Effector memory CD4-positive, alpha-beta T cell (primary cell): ENCODE results near the gene SLC39A1.
"Not testable (repeated sequence)": the region's sequence is repeated elsewhere in the genome, so short reads cannot be mapped to it uniquely, and the experiment has no call there.

Experiments
- DNase-seq, 3 donors: peaks; one replicate each; pipeline ENCODE4 v3.0.0-alpha.2; 2020
- H3K27ac ChIP-seq: 2 replicates; pipeline ENCODE4 v1.7.0; 2013; ENCODE audit warnings: mild to moderate bottlenecking, low read length, moderate library complexity; ENCODE audit not compliant: insufficient read depth, poor library complexity, severe bottlenecking
- H3K27me3 ChIP-seq: replicated peaks from 2 replicates; pipeline ENCODE4 v1.7.0; 2013; ENCODE audit warnings: mild to moderate bottlenecking, low read length; ENCODE audit not compliant: insufficient read depth, control insufficient read depth, poor library complexity, severe bottlenecking
- H3K36me3 ChIP-seq: 2 replicates; pipeline ENCODE4 v1.7.0; 2013; ENCODE audit warnings: mild to moderate bottlenecking, low read length, moderate library complexity; ENCODE audit not compliant: control insufficient read depth, insufficient read depth
- H3K4me1 ChIP-seq: 2 replicates; pipeline ENCODE4 v1.7.0; 2013; ENCODE audit warnings: low read length, mild to moderate bottlenecking; ENCODE audit not compliant: control insufficient read depth, insufficient read depth, poor library complexity, severe bottlenecking
- H3K4me3 ChIP-seq: 2 replicates; pipeline ENCODE4 v1.7.0; 2013; ENCODE audit warnings: low read length, low read depth, mild to moderate bottlenecking; ENCODE audit not compliant: insufficient read depth, poor library complexity, severe bottlenecking
- H3K9me3 ChIP-seq: 2 replicates; pipeline ENCODE4 v1.7.0; 2013; ENCODE audit warnings: mild to moderate bottlenecking, low read length, moderate library complexity; ENCODE audit not compliant: control insufficient read depth

The SLC39A1 gene

DNA sequence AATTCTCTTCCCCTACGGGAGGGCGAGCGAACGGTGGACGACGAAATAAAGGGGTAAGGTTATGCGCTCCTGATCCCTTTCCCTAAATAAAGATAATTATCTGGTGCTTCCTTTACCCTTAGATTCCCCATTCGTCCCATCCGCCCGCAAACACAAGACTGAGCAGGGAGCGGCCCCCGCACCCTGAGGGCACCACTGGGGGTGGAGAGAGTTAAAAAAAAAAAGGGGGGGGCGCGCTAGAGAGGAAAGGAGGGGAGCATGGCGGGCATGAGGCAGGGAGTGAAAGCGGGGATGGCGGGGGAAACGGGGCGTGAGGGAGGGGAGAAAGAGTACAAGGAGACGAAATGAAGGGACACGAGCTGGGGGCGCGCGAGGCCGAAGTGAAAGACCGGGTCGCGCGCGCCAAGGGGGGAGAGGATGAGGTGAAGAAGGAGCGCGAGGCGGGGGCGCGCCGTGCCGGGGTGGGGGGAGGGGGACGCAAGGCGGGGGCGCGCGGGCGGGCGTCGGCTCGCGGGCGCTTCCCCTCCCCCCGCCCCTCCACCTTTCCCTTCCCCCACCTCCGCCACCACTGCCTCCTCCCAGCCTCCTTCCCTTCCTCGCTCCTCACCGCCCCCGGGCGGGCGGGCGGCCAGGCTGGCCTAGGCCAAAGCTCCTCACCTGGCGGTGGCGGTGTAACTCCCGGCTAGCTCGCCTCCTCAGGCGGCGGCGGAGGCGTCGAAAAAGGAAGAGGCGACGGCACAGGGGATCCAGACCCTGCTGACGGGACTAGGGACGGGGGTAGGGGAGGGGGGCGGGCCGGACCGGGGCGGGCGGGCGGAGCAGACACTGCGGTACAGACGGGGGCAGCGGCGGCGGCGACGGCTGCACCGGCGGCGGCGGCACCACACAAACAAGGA is 41.0 kb downstream of the SLC39A1 start:
- no peaks in the 10 kb centered on the region for H3K36me3 ChIP-seq
- H3K27me3 ChIP-seq: no peaks in the 10 kb centered on the region
- H3K9me3 ChIP-seq: no peaks in the 10 kb centered on the region
- H3K4me3 ChIP-seq: peak overlapping the region; percentile 75
- H3K4me1 ChIP-seq: peaks cover 37% of the 10 kb centered on the region
- peak in 1 of 3 donors; percentile 40 for DNase-seq
- peak overlapping the region; percentile 90 for H3K27ac ChIP-seq

DNA sequence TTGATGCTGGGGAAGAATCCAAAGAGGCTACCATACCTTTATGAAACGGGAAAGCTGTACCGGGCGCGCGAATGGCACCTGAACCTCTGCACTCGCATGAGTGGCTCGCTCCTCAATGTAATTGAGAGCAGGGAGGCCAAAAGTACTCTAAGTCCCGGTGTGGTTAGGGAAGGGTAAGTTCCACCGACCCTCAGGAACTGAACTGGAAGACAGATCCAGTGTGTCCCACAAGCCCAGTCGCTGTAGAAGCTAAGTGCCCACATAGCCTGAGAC is 41.6 kb downstream of the SLC39A1 start:
- Histone ChIP-seq H3K4me3 (peak overlapping the region; percentile 75), H3K27me3 (no peaks in the 10 kb centered on the region), H3K9me3 (no peaks in the 10 kb centered on the region), H3K4me1 (peaks cover 37% of the 10 kb centered on the region), H3K27ac (peak overlapping the region; percentile 90), H3K36me3 (no peaks in the 10 kb centered on the region)
- DNase-seq: no peak

DNA sequence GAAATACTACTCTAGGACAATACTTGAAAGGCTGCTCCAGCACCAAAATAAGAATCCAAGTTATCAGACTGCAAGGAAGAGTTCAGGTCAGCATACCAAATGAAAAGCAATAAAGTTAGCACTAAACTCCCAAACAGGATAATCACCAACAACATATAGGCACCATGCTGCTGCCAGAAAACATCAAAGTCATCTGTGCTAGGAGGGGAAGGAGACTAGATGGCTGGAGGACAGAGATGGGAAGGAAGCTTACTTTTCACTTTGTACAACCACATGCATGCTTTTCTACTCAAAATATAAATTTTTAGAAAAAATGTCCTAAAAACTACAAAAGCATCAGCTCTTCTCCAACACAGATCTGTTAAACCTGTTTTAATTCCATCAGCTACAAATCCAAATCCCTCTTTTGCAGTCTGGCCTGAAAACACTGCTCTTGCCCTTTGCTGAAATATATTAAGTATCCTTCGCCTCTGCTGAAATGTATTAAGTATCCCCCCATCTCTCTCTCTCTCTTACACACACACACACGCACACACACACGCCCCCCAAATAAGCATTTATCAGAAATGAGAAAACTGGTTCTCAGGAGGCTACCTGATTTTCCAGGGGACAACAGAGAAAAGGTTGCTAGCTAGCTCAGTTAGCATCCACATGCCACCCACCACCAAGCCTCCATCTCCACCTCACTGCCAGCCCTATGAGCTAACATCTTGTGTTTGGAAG is 42.1 kb downstream of the SLC39A1 start:
- Histone ChIP-seq H3K4me3 (peak overlapping the region; percentile 75), H3K27me3 (no peaks in the 10 kb centered on the region), H3K36me3 (no peaks in the 10 kb centered on the region), H3K4me1 (peaks cover 37% of the 10 kb centered on the region), H3K27ac (peak overlapping the region; percentile 90), H3K9me3 (no peaks in the 10 kb centered on the region)
- no peak for DNase-seq

DNA sequence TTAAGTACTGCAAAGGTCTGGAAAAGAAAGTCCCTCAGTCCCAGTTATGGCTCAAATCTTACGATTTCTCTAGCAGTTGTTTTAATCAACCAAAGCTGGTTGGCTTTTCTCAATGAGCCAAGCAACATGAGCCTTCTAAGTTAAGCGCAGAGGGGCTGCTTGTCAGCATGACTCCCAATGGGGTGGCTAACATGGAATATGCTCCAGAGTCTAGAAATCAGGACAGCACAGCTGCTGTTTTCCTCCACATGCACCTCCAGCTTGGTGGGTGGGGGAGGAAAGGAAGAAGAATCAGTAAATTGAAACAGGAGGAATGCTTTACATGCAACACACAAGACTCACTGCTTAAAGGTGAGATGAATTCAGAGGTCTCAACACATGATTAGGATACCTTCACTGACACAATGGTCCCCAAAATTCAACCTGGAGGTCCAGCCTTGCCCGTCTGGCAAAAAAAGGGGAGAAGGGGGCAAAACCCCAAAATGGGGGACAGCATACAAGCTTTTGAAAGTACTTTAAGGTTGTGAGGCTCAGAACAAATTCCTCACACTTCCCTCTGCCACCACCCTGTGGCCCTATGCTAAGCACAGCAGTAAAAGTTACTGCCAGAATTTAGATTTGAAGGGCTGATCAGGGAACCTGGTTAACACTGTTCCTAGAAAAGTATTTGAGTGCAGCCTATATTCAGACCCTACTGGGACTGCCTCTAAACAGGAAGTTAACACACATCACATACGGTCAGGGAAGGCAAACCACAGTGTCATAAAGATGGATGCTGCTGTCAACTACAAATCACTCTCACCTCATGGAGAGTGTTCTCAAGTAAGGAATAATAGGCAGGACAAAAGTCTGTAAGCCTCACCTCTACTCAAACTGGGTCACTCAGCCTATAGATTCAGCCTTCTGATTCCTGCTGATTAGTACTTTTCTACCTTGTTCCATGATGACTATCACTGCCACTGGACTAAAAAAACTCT is 43.2 kb downstream of the SLC39A1 start:
- no peak for DNase-seq
- H3K27me3 ChIP-seq: no peaks in the 10 kb centered on the region
- H3K27ac ChIP-seq: peak overlapping the region; percentile 90
- H3K4me1 ChIP-seq: peaks cover 37% of the 10 kb centered on the region
- no peaks in the 10 kb centered on the region for H3K9me3 ChIP-seq
- H3K4me3 ChIP-seq: peak overlapping the region; percentile 3
- H3K36me3 ChIP-seq: no peaks in the 10 kb centered on the region

DNA sequence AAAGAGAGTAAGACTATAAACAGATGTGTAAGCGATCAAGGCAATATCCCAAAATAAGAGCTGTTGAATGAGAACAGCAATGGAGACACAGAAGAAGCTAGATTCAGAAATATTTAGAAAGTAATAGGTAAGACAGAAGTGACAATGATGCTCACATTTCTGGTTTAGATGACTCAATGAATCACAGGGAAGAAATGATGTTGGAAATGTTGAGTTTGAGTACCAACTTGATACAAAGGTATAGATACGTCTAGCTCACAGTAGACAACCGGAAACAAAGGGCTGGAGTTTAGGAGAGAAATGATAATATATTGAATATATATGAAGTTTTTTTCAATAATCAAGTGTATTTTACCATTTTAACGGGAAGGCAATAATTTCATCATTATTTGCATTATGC is 47.0 kb downstream of the SLC39A1 start:
- Histone ChIP-seq H3K27ac (no peak overlapping the region), H3K36me3 (peaks cover 7% of the 10 kb centered on the region), H3K9me3 (no peaks in the 10 kb centered on the region), H3K4me3 (no peak overlapping the region), H3K4me1 (peaks cover 23% of the 10 kb centered on the region), H3K27me3 (no peaks in the 10 kb centered on the region)
- DNase-seq: no peak

DNA sequence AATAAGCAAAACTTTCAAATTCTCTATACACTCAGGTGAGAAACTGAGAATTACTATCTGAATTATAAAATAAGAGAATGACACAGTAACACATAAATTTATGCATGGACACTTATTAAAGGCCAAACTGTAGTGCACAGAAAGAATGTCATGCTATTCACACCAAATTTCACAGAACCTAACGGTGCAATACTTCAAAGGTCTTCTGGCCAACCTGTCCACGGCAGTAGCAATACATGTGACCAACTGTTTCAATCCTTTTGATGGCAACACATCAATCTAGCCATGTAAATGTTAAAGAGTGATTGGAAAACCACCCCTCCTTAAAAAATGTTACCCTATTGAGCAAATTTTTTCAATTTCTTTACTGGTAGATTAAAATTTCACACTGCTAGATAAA is 51.0 kb downstream of the SLC39A1 start:
- Histone ChIP-seq H3K9me3 (no peaks in the 10 kb centered on the region), H3K4me3 (no peak overlapping the region), H3K27ac (no peak overlapping the region), H3K4me1 (no peaks in the 10 kb centered on the region), H3K27me3 (no peaks in the 10 kb centered on the region), H3K36me3 (peaks cover 7% of the 10 kb centered on the region)
- DNase-seq: no peak

DNA sequence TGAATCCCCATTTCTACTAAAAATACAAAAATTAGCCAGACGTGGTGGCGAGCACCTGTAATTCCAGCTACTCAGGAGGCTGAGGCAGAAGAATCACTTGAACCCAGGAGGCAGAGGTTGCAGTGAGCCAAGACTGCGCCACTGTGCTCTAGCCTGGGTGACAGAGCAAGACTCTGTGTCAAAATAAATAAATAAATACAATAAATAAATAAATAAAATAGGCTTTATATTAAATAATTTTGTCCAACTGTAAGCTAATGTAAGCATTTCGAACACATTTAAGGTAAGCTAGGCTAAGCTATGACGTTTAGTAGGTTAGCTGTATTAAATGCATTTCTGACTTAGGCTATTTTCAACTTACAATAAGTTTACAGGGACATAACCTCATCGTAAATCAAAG is 52.8 kb downstream of the SLC39A1 start:
- DNase-seq, H3K4me3 ChIP-seq, H3K9me3 ChIP-seq, H3K27ac ChIP-seq, H3K27me3 ChIP-seq, H3K4me1 ChIP-seq: not testable (repeated sequence)
- H3K36me3 ChIP-seq: peaks cover 11% of the 10 kb centered on the region
